ENCODE data around the gene AP4B1.

AP4B1 gene

DNA sequence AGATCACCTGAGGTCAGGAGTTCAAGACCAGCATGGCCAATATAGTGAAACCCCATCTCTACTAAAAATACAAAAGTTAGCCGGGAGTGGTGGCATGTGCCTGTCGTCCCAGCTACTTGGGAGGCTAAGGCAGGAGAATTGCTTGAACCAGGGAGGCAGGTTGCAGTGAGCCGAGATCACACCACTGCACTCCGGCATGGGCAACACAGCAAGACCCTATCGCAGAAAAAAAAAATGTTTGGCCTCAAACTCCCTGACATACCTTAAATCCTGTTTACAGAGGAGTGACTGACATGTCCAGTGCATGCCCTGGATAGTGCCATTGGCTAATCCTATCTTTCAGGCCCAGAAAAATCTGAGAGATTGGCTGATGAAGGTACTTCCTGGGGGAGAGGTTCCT lies 12.4 kb upstream of the AP4B1 start:
- H3K27ac Mint-ChIP-seq, result no peak overlapping the region

DNA sequence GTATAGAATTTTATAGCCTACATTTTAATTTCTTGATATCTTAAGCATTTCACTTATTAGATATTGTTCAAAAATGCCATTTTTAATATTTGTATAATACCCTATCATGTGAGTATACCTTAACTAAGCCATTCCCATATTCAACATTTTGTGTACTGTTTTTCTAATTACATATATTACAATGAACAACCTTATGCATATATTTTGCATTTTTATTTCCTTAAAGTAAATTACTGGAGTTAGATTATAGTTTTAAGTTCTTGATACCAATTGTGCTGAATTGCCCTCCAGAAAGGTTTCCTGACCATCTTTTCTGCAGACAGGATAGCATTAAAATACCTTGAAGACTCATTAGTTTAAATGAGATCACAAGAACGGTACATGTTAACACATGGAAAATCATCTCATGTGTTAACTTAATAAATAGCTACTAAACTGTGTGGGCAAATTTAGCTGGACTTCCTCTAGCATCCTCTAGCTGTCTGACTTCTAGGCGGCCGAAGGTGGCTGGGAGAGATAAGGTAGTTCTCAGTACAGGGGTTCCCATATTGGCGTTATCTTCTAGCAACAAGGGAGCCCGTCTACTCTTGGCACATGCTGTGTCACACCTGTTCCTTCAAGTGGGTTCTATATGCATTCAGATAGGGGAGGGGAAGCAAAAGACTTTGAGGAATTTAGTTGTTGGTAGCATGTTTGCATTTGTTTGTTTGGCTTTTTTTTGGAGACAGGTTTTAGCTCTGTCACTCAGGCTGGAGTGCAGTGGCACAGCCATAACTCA lies 9.5 kb upstream of the AP4B1 start:
- Mint-ChIP-seq H3K9me3 (no peaks in the 10 kb centered on the region), H3K4me3 (no peak overlapping the region), H3K27me3 (no peaks in the 10 kb centered on the region), H3K27ac (no peak overlapping the region), H3K4me1 (peaks cover 9% of the 10 kb centered on the region)
- DNase-seq, result no peak
- no peak for ATAC-seq

More for the DNA sequence above, 12.4 kb upstream of the AP4B1 start:
- Mint-ChIP-seq H3K27me3 (no peaks in the 10 kb centered on the region), H3K9me3 (no peaks in the 10 kb centered on the region), H3K4me1 (peaks cover 9% of the 10 kb centered on the region), H3K4me3 (no peak overlapping the region)
- DNase-seq (no peak), ATAC-seq (no peak)

GRCh38 chr1:113913312-113913668 lies 8.7 kb upstream of the AP4B1 start:
- ATAC-seq (no peak), DNase-seq (no peak)
- Mint-ChIP-seq H3K27me3 (no peaks in the 10 kb centered on the region), H3K4me3 (no peak overlapping the region), H3K27ac (no peak overlapping the region), H3K4me1 (peaks cover 16% of the 10 kb centered on the region), H3K9me3 (no peaks in the 10 kb centered on the region)

DNA sequence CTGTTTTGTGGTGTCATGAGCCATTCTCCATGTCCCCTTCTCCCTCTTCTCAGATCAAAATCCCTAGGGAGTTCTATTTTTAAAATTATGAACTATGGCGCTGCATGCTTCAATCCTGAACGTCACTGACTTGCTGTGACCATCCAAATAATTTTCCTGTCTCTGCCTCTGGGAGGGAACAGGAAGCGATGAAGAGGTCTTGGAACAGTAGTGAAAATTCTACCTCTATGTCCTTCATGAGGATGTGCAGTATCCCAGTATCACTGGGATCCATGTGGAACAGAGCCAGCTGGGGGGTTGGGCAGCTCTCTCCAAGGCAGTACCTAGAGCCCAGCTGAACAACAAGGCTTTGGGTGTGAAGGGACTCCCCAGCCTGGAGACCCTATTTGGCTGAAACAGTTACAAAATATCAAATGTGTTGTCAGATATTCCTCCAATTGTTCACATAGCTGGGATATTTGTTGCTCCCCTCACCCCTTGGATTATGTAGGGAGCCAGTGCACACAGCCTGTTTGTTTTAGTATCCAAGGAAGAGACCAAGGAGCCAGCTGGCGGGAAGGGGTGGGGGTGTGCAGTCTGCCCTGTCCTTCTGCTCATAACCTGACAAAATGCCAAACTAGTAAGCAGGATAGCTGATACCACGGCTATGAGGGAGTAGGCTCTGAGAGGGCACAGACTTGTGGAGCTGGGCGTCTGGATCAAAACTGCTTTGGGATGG lies 8.2 kb upstream of the AP4B1 start:
- H3K27ac Mint-ChIP-seq, result no peak overlapping the region
- peaks cover 21% of the 10 kb centered on the region for H3K4me1 Mint-ChIP-seq
- no peak overlapping the region for H3K4me3 Mint-ChIP-seq
- no peak for ATAC-seq
- no peaks in the 10 kb centered on the region for H3K9me3 Mint-ChIP-seq
- no peak for DNase-seq
- no peaks in the 10 kb centered on the region for H3K27me3 Mint-ChIP-seq

DNA sequence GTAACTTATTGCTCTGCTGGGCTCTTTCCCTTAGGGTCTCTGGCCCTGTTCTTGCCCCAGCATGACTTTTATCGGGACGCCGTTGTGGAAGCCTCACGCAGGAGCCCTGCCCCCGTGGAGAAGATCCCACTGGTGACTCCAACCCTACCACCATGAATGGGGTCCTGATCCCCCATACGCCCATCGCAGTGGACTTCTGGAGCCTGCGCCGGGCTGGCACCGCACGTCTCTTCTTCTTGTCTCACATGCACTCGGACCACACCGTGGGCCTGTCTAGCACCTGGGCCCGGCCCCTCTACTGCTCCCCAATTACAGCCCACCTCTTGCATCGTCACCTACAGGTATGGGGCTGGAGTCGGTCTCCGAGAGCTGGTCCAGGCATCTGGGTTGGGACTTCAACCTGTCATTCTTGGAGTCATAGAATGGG lies 849 bp upstream of the AP4B1 start:
- no peaks in the 10 kb centered on the region for H3K9me3 Mint-ChIP-seq
- DNase-seq (peak in 1 of 2 donors; percentile 50), ATAC-seq (peak; percentile 28)

GRCh38 chr1:113904293-113904673 lies 316 bp downstream of the AP4B1 start:
- Mint-ChIP-seq H3K27ac (peak overlapping the region; percentile 98 to 99), H3K4me1 (peaks cover 73% of the 10 kb centered on the region), H3K4me3 (peak overlapping the region; percentile 92 to 99), H3K9me3 (no peaks in the 10 kb centered on the region), H3K27me3 (no peaks in the 10 kb centered on the region)
- ATAC-seq (peak; percentile 58), DNase-seq (no peak)

More for the DNA sequence above, 849 bp upstream of the AP4B1 start:
- peaks cover 63% of the 10 kb centered on the region for H3K4me1 Mint-ChIP-seq
- no peaks in the 10 kb centered on the region for H3K27me3 Mint-ChIP-seq
- H3K4me3 Mint-ChIP-seq, result peak overlapping the region; percentile 92 to 99
- peak overlapping the region; percentile 98 to 99 for H3K27ac Mint-ChIP-seq

DNA sequence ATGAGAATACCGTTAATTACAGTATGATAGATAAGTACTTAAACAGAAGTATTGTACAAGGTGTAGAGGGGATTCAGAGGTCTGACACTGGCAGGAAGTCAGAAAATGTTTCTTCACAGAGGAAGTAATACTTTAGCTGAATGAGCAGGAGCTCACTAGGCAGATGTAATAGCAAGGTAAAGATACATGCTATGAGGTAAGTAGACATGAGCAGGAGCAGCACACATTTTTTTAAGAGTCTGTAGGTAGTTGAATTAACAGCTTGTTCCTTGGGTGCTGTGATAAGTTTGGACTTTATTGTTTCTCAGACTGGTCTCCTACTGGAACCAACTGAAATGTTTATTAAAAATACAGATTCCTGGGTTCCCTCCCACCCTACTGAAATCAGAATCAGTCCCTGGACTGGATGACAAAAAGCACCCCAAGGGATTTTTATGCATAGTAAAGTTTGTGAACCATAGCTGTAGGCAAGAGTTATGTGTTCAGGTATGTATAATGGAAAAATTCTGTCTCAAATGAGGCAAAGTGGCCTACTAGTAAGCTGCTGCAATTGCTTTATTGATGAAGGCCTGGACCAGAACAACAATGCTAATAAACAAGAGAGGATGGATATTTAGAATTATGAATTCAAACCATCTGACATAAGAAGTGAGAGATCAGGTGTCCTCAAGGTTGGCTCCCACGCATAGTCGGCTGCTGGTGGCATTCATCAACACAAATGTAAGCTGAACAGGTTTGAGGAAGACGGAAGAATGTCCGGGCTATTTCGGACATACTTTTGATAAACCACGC lies 902 bp downstream of the AP4B1 start:
- peak; percentile 6 to 14 for DNase-seq
- H3K4me1 Mint-ChIP-seq, result peaks cover 76% of the 10 kb centered on the region

GRCh38 chr1:113901191-113901590 lies 3.4 kb downstream of the AP4B1 start:
- Mint-ChIP-seq H3K9me3 (no peaks in the 10 kb centered on the region), H3K4me3 (no peak overlapping the region), H3K27me3 (no peaks in the 10 kb centered on the region), H3K27ac (peak overlapping the region in 1 of 2 donors; percentile 43), H3K4me1 (peaks cover 57% of the 10 kb centered on the region)
- no peak for DNase-seq
- ATAC-seq, result no peak

More for the DNA sequence above, 902 bp downstream of the AP4B1 start:
- H3K27me3 Mint-ChIP-seq, result no peaks in the 10 kb centered on the region
- H3K4me3 Mint-ChIP-seq, result peak overlapping the region; percentile 92 to 99
- peak overlapping the region; percentile 98 to 99 for H3K27ac Mint-ChIP-seq
- H3K9me3 Mint-ChIP-seq, result no peaks in the 10 kb centered on the region
- ATAC-seq, result no peak

DNA sequence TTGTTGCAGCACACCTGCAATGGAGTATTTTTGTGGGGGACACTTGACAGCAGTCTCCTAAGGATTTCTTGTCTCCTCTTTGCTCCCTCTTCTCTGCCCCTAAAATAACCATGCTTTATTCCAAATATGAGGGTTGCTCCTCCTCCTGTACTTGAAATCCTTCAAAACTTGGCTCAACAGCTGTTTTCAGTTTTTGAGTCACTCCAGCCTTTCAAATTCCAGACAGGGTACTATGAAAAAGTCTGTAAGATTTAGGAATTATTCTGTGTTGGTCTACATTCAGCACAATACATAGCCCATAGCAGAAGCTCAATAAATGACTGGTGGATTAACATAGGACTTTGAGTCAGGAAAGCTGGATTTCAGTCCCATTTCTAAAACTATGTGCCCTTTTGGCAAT lies 5.5 kb downstream of the AP4B1 start:
- Mint-ChIP-seq H3K27me3 (no peaks in the 10 kb centered on the region), H3K4me1 (peaks cover 56% of the 10 kb centered on the region)

GRCh38 chr1:113898241-113898814 lies 6.3 kb downstream of the AP4B1 start:
- peaks cover 50% of the 10 kb centered on the region for H3K4me1 Mint-ChIP-seq
- ATAC-seq (peak; percentile 67), DNase-seq (no peak)
- no peaks in the 10 kb centered on the region for H3K9me3 Mint-ChIP-seq
- no peak overlapping the region for H3K4me3 Mint-ChIP-seq
- H3K27ac Mint-ChIP-seq, result peak overlapping the region; percentile 5 to 75
- no peaks in the 10 kb centered on the region for H3K27me3 Mint-ChIP-seq

More for the DNA sequence above, 5.5 kb downstream of the AP4B1 start:
- no peak overlapping the region for H3K27ac Mint-ChIP-seq
- ATAC-seq, result no peak
- H3K9me3 Mint-ChIP-seq, result no peaks in the 10 kb centered on the region
- no peak overlapping the region for H3K4me3 Mint-ChIP-seq
- no peak for DNase-seq

DNA sequence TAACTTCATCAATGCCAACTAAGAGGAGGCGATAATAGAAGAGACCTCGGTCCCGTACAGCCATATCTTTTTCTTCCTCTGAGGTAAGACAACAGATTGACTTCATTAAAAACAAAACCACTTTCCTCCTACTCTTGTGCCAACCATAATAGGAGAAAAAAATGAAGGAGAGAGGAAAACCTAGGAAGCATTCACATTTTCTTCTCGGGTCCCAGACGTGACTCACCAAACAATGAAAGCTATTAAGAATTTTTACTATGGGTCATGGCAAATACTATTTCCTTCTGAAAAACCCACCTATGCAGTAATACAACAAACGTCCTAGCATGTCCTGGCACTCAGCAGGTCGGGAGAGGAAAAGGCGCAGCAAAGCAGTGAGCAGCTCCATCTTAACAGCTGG lies 8.6 kb downstream of the AP4B1 start:
- no peak overlapping the region for H3K4me3 Mint-ChIP-seq
- no peaks in the 10 kb centered on the region for H3K27me3 Mint-ChIP-seq
- ATAC-seq (no peak), DNase-seq (no peak)
- H3K4me1 Mint-ChIP-seq, result peaks cover 26% of the 10 kb centered on the region
- H3K27ac Mint-ChIP-seq, result peak overlapping the region in 1 of 2 donors; percentile 34
- H3K9me3 Mint-ChIP-seq, result no peaks in the 10 kb centered on the region

DNA sequence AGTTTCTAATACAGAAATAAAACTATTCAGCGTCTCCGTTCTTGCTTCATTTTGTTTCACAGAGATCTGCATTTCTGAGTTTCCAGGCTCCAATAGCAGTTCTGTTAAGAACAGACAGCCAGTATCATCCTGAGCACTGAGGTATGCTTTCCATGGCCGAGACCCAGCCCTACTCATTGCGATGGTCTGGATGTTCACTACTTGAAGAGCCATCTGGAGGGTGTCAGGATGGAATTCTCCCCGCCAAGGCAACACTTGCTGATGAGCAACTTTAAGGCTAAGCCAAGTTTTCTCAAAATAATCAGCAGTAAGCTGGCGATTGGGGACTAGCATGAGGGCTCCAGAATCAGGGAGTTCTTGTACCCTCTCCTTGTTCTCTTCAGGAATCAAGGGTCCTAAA lies 9.5 kb downstream of the AP4B1 start:
- Mint-ChIP-seq H3K27ac (no peak overlapping the region), H3K9me3 (no peaks in the 10 kb centered on the region), H3K27me3 (no peaks in the 10 kb centered on the region), H3K4me1 (peaks cover 24% of the 10 kb centered on the region), H3K4me3 (no peak overlapping the region)
- no peak for ATAC-seq
- DNase-seq, result no peak

DNA sequence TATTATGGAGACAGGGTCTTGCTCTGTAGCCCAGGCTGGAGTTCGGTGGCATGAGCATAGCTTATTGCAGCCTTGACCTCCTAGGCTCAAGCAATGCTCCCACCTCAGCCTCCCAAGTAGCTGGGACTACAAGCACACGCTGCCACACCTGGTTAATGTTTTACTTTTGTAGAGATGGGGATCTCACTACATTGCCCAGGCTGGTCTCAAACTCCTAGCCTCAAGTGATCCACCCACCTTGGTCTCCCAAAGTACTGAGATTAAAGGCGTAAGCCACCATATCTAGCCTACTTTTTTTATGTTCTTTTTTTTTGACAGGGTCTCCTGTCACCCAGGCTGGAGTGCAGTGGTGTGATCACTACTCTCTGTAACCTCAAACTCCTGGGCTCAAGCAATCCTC lies 11.3 kb downstream of the AP4B1 start:
- Mint-ChIP-seq H3K4me1 (peaks cover 6% of the 10 kb centered on the region), H3K4me3 (no peak overlapping the region), H3K27ac (no peak overlapping the region), H3K27me3 (no peaks in the 10 kb centered on the region), H3K9me3 (no peaks in the 10 kb centered on the region)
- DNase-seq, result no peak
- ATAC-seq, result no peak

- H3K9me3 Mint-ChIP-seq, result no peaks in the 10 kb centered on the region
- DNase-seq (no peak), ATAC-seq (no peak)
- no peak overlapping the region for H3K27ac Mint-ChIP-seq
- H3K4me3 Mint-ChIP-seq, result no peak overlapping the region
- no peaks in the 10 kb centered on the region for H3K27me3 Mint-ChIP-seq
- peaks cover 11% of the 10 kb centered on the region for H3K4me1 Mint-ChIP-seq
Observed at GRCh38 chr1:113891631-113892220, 12.9 kb downstream of the AP4B1 start.

- ATAC-seq (no peak), DNase-seq (no peak)
- Mint-ChIP-seq H3K9me3 (no peaks in the 10 kb centered on the region), H3K4me1 (peaks cover 16% of the 10 kb centered on the region), H3K4me3 (no peak overlapping the region), H3K27ac (no peak overlapping the region), H3K27me3 (no peaks in the 10 kb centered on the region)
Observed at GRCh38 chr1:113890816-113891215, 13.8 kb downstream of the AP4B1 start.
